Mammary epithelial cell (primary cell): ENCODE data around the gene ERG28.

Experiments
- EZH2 ChIP-seq: IDR thresholded peaks from 2 replicates; pipeline ENCODE4 v1.6.1; 2012; ENCODE audit warnings: low read length, inconsistent platforms, borderline replicate concordance
- TF ChIP-seq, protein P1 (sequence below), 2 donors: IDR thresholded peaks in 1 of 2; conservative IDR thresholded peaks in 1 of 2; 2 replicates each; pipeline ENCODE4 v1.5.1; 2011 to 2012; ENCODE audit warnings: inconsistent platforms in 2 of 2, low read length in 2 of 2, mild to moderate bottlenecking in 2 of 2, control low read depth in 1 of 2, low read depth in 1 of 2; ENCODE audit not compliant: insufficient read depth in 1 of 2; ENCODE audit errors: extremely low read depth in 1 of 2

DNA sequence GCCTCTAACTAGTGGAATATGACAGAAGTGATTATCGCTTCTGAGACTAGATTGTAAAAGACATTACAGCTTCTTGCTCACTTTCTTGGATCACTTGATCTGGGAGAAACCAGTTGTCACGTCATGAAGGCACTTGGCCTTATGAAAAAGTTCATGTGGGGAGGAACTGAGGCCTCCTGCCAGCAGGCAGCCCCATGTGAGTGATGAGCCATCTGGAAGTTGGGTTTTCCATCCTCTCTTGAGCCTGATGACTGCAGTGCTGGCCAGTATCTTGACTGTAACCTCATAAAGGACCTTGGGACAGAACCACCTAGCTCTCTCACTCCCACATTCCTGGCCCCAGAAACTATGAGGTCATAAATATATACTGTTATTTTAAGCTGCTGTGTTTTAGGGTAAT, 28.3 kb upstream of the ERG28 start:
- no peak for TF ChIP-seq EZH2
- TF ChIP-seq, protein P1, sequence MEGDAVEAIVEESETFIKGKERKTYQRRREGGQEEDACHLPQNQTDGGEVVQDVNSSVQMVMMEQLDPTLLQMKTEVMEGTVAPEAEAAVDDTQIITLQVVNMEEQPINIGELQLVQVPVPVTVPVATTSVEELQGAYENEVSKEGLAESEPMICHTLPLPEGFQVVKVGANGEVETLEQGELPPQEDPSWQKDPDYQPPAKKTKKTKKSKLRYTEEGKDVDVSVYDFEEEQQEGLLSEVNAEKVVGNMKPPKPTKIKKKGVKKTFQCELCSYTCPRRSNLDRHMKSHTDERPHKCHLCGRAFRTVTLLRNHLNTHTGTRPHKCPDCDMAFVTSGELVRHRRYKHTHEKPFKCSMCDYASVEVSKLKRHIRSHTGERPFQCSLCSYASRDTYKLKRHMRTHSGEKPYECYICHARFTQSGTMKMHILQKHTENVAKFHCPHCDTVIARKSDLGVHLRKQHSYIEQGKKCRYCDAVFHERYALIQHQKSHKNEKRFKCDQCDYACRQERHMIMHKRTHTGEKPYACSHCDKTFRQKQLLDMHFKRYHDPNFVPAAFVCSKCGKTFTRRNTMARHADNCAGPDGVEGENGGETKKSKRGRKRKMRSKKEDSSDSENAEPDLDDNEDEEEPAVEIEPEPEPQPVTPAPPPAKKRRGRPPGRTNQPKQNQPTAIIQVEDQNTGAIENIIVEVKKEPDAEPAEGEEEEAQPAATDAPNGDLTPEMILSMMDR (conservative IDR thresholded peaks at IDR 0.05 in 1 of 2, IDR thresholded peaks at IDR 0.05 in 1 of 2; ENCODE audit: extremely low read depth in 1 of 2, insufficient read depth in 1 of 2, low read depth in 1 of 2, low read length in 2 of 2), result no peak
